Prostate gland (tissue), 2 donors: ENCODE measurements around the gene LRRC36.

Experiments
- POLR2A ChIP-seq: fragments of 450-650 bp; IDR thresholded peaks from one replicate; pipeline ENCODE4 v1.6.1; 2016; ENCODE audit warnings: antibody characterized with exemption, mild to moderate bottlenecking
- POLR2AphosphoS5 ChIP-seq: sonication (generic); formaldehyde crosslinking; IDR thresholded peaks from one replicate; pipeline ENCODE4 v1.6.1; 2017; ENCODE audit warnings: antibody characterized with exemption
- TF ChIP-seq, protein P1 (sequence below), 4 experiments: fragments of 200-600 bp in 2 of 4; fragments of 450-650 bp in 2 of 4; sonication (generic) in 2 of 4; IDR thresholded peaks; 1 replicate in 3 of 4; 2 replicates in 1 of 4; pipeline ENCODE4 v1.5.1; 2016 to 2019; ENCODE audit warnings: antibody characterized with exemption in 4 of 4, mild to moderate bottlenecking in 2 of 4, moderate library complexity in 2 of 4

DNA sequence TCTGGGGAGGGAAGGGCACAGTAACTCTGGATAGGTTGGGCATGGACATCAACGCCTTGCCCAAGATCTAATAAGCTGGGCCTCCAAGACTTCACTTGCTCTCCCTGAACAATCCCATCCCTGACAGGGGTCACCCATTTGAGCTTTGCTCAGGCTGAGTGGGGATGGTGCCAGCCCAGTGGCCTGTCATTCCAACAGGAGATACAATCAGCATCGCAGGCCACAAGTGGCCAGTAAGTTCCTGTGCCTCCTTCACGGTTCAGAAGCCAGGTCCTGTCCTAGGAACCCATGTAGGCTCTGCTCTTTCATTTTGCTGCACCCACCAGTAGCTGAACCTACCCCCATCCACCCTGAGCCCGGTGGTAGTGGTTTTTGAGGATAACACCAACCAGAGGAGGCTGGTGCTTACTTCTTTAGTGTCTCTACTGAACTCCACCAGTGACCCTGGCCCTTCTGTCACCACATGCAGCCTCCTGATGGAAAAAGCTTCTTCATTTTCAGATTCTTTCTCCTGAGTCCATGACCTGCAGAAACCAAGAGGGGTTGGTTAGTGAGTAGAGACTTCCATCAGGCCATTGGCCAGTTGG lies 32.4 kb upstream of the LRRC36 start:
- TF ChIP-seq POLR2A (no peak), POLR2AphosphoS5 (no peak)
- TF ChIP-seq, protein P1, sequence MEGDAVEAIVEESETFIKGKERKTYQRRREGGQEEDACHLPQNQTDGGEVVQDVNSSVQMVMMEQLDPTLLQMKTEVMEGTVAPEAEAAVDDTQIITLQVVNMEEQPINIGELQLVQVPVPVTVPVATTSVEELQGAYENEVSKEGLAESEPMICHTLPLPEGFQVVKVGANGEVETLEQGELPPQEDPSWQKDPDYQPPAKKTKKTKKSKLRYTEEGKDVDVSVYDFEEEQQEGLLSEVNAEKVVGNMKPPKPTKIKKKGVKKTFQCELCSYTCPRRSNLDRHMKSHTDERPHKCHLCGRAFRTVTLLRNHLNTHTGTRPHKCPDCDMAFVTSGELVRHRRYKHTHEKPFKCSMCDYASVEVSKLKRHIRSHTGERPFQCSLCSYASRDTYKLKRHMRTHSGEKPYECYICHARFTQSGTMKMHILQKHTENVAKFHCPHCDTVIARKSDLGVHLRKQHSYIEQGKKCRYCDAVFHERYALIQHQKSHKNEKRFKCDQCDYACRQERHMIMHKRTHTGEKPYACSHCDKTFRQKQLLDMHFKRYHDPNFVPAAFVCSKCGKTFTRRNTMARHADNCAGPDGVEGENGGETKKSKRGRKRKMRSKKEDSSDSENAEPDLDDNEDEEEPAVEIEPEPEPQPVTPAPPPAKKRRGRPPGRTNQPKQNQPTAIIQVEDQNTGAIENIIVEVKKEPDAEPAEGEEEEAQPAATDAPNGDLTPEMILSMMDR (IDR thresholded peaks at IDR 0.05) = no peak
